ENCODE data around the gene ATP10A. TPM values are rescaled to one million over a fixed set of nuclear protein-coding genes. Genes with fewer than 3 reads are reported as not detected.
A peak's percentile ranks its signal among the peaks of the same experiment; 100 is the strongest.

Gene ATP10A
- total RNA-seq, 1 donor from 2014 or later: 1.9 TPM

DNA sequence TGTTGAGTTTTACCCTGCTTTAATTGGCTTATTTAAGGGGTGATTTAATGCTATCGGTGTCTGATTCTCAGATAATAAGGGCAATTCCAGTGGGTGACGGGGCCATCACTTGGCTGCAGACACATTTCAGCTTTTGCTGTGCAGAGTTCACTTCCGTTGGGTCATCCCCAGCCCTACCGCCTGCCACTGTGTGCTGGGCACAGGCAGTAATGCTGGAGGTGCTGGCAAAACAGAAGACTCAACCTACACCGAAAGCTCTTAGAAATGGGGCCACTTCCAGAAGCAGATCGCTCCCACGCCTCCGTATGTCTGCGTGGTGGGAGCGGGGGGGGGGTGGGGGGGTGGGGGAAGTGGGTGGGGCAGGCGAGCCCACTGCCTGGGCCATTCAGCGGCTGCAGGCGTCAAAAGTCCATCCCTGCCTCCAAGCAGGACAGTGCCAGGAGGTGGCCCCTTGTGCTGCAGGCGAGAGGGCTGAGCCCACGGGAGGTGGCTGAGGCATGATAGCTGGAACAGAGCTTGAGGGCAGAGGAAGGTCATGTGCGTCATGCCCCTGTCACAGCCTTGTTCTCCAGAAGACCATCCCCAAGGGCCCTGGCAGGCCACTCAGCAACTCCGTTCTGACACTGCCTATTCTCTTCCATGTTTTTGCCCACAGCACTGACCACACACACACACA is 128.3 kb downstream of the ATP10A start:
- TF ChIP-seq, protein P1, sequence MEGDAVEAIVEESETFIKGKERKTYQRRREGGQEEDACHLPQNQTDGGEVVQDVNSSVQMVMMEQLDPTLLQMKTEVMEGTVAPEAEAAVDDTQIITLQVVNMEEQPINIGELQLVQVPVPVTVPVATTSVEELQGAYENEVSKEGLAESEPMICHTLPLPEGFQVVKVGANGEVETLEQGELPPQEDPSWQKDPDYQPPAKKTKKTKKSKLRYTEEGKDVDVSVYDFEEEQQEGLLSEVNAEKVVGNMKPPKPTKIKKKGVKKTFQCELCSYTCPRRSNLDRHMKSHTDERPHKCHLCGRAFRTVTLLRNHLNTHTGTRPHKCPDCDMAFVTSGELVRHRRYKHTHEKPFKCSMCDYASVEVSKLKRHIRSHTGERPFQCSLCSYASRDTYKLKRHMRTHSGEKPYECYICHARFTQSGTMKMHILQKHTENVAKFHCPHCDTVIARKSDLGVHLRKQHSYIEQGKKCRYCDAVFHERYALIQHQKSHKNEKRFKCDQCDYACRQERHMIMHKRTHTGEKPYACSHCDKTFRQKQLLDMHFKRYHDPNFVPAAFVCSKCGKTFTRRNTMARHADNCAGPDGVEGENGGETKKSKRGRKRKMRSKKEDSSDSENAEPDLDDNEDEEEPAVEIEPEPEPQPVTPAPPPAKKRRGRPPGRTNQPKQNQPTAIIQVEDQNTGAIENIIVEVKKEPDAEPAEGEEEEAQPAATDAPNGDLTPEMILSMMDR (conservative IDR thresholded peaks at IDR 0.05): no peak
- Mint-ChIP-seq H3K9me3 (no peaks in the 10 kb centered on the region), H3K4me1 (ENCODE audit: unreplicated experiment) (peaks cover 7% of the 10 kb centered on the region), H3K27ac (no peak overlapping the region), H3K4me3 (no peak overlapping the region), H3K36me3 (no peaks in the 10 kb centered on the region), H3K27me3 (no peaks in the 10 kb centered on the region)
- DNase-seq (ENCODE audit: extremely low spot score, unreplicated experiment): no peak

DNA sequence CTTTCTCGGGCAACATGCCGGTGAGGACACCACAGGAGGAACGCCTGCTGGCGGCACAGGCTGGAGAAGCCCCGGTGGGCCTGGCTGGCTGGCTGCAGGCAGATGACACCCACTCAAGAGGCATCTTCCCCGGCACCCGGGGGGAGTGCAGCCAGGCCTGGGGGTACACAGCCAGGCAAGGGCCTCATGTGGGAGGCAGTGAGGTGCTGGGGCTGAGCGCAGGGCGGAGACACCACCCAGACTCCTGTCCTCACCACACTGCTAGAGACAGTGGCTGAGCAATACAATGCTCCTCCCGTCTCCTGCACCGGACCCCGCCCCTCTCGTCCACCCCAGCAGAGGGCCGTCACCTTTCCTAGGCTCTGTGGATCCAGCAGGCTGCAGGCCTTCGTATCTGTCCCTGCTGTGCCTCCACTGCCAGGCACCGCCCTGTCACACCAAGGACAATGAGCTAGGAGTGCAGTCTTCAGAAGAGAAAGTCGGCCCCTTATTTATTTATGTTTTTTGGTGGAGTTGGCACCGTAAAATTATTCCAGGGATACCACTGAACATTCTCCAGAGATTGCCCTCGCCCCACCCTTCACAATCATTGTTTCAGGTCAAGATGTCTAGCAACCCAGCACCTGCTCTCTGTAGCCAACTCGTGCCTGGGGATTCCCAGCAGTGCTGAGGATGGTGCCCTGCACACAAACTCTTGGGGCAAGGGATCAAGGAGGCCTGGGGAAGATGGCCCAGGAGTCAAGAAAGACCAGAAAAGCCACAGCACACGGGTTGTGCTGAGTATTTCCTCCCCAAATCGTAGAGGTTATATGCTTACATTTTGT is 129.1 kb downstream of the ATP10A start:
- no peak for DNase-seq (ENCODE audit: extremely low spot score, unreplicated experiment)
- Mint-ChIP-seq H3K4me3 (no peak overlapping the region), H3K27me3 (no peaks in the 10 kb centered on the region), H3K9me3 (no peaks in the 10 kb centered on the region), H3K4me1 (ENCODE audit: unreplicated experiment) (peaks cover 5% of the 10 kb centered on the region), H3K27ac (no peak overlapping the region), H3K36me3 (no peaks in the 10 kb centered on the region)
- TF ChIP-seq, protein P1 (conservative IDR thresholded peaks at IDR 0.05): no peak

- Mint-ChIP-seq H3K27ac (no peak overlapping the region), H3K9me3 (no peaks in the 10 kb centered on the region), H3K4me1 (ENCODE audit: unreplicated experiment) (peaks cover 3% of the 10 kb centered on the region), H3K4me3 (no peak overlapping the region), H3K27me3 (no peaks in the 10 kb centered on the region), H3K36me3 (no peaks in the 10 kb centered on the region)
- TF ChIP-seq, protein P1 (conservative IDR thresholded peaks at IDR 0.05): no peak
- peak; percentile 60 for DNase-seq (ENCODE audit: extremely low spot score, unreplicated experiment)
Observed at GRCh38 chr15:25733036-25733855, 129.9 kb downstream of the ATP10A start.

DNA sequence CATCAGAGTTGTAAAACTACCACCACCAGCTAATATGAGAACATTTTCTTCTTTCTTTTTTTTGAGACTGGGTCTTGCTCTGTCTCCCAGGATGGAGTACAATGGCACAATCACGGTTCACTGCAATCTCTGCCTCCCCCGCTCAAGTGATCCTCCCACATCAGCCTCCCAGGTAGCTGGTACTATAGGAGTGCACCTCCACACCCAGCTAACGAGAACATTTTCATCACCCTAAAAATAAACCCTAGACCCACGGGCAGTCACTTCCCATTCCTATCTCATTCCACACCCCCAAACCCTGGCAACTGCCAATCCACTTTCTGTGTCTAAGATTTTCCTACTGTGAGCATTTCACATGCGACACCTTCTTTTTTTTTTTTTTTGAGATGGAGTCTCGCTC is 130.9 kb downstream of the ATP10A start:
- Mint-ChIP-seq H3K4me3 (no peak overlapping the region), H3K27ac (no peak overlapping the region), H3K4me1 (ENCODE audit: unreplicated experiment) (no peaks in the 10 kb centered on the region), H3K36me3 (no peaks in the 10 kb centered on the region), H3K9me3 (no peaks in the 10 kb centered on the region), H3K27me3 (no peaks in the 10 kb centered on the region)
- DNase-seq (ENCODE audit: extremely low spot score, unreplicated experiment): no peak
- TF ChIP-seq, protein P1 (conservative IDR thresholded peaks at IDR 0.05): no peak

DNA sequence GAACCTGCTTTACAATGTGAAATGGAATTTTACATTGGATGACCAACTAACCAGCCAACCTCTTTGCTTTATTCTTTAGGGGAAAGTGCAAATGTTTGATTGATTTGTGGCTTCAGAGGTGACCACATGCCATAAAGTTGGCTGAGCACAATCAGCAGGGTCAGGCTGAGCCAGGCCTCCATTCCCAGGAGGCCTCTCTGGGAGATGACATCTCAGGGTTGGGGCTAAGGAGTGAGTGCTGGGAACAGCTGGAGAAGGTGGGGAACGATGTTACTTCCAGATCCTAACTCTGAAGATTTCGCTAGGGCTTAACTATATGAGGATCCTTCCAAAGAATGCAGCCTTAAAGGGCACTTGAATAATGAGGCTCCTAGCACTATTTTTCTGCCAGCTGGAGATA is 131.7 kb downstream of the ATP10A start:
- no peak for DNase-seq (ENCODE audit: extremely low spot score, unreplicated experiment)
- Mint-ChIP-seq H3K4me1 (ENCODE audit: unreplicated experiment) (no peaks in the 10 kb centered on the region), H3K27me3 (no peaks in the 10 kb centered on the region), H3K36me3 (no peaks in the 10 kb centered on the region), H3K4me3 (no peak overlapping the region), H3K9me3 (no peaks in the 10 kb centered on the region), H3K27ac (no peak overlapping the region)
- TF ChIP-seq, protein P1 (conservative IDR thresholded peaks at IDR 0.05): no peak

Data from type B pancreatic cell (in vitro differentiated cells).